ENCODE data around the gene ST3GAL3.
A peak's percentile ranks its signal among the peaks of the same experiment; 100 is the strongest.

Gene ST3GAL3

GRCh38 chr1:43705982-43706597, 1.2 kb upstream of the ST3GAL3 start (continued):
- TF ChIP-seq ZNF292 (tag by site-specific recombination; IDR thresholded peaks at IDR 0.05; ENCODE audit: borderline replicate concordance, low read depth) (no peak), ZNF48 (tag by site-specific recombination; IDR thresholded peaks at IDR 0.05) (no peak), ZFHX2 (tag by site-specific recombination; conservative IDR thresholded peaks at IDR 0.05) (no peak), GFI1B (tag by site-specific recombination; IDR thresholded peaks at IDR 0.05) (no peak), ZNF513 (tag by site-specific recombination; IDR thresholded peaks at IDR 0.05) (no peak), ZNF169 (tag by site-specific recombination; IDR thresholded peaks at IDR 0.05) (no peak), ZNF777 (tag by site-specific recombination; IDR thresholded peaks at IDR 0.05; ENCODE audit: borderline replicate concordance) (no peak), ZBTB48 (tag by site-specific recombination; IDR thresholded peaks at IDR 0.05) (peak; percentile 76; the same call in 1 of the 2 replicates), ZNF155 (tag by site-specific recombination; IDR thresholded peaks at IDR 0.05) (no peak), ZNF843 (tag by site-specific recombination; IDR thresholded peaks at IDR 0.05) (no peak), INSM2 (tag by site-specific recombination; IDR thresholded peaks at IDR 0.05) (no peak), ZSCAN5A (tag by site-specific recombination; IDR thresholded peaks at IDR 0.05) (no peak), ZXDB (tag by site-specific recombination; IDR thresholded peaks at IDR 0.05) (peak; percentile 82)

GRCh38 chr1:43706598-43707189, 642 bp upstream of the ST3GAL3 start:
- ChIA-PET CTCF (interaction anchor here (0.6 to 1.4 kb wide), 6 partner anchors 56 to 385 kb away, joined by 3 to 5 read pairs (median 4); no protein-coding TSS in a partner anchor), POLR2A (interaction anchor here (0.6 to 2.4 kb wide), 3 partner anchors 46 to 241 kb away, joined by 3 to 21 read pairs (median 3); partner anchors contain the start of gene KDM4A)
- H3K36me3 ChIP-seq (ENCODE audit: control insufficient read depth in 2 of 2, insufficient read depth in 1 of 2, low read length in 2 of 2): peaks cover 6 to 56% of the 10 kb centered on the region in 2 experiments; a peak in 2 of 3 replicates
- H3K4me1 ChIP-seq (ENCODE audit: control insufficient read depth, insufficient read depth, low read length): no peaks in the 10 kb centered on the region
- H3K9me3 ChIP-seq (ENCODE audit: control insufficient read depth, insufficient read depth, low read depth, low read length): no peaks in the 10 kb centered on the region
- peak overlapping the region; percentile 68; the same call in 1 of the 2 replicates for H3K27ac ChIP-seq (ENCODE audit: extremely low read depth, low read depth, low read length)
- H3K4me3 ChIP-seq (ENCODE audit: low read depth, low read length): peak overlapping the region; percentile 79
- TF ChIP-seq ZNF830 (tag by site-specific recombination; IDR thresholded peaks at IDR 0.05; ENCODE audit: low read depth): no peak
- TF ChIP-seq ZFHX2 (tag by site-specific recombination; conservative IDR thresholded peaks at IDR 0.05): no peak
- no peak for TF ChIP-seq ZNF518A (tag by site-specific recombination; conservative IDR thresholded peaks at IDR 0.05; ENCODE audit: low read depth)
- peak; percentile 89; the same call in 1 of the 2 replicates for TF ChIP-seq ZNF501 (tag by site-specific recombination; IDR thresholded peaks at IDR 0.05)
- 0 out of 2 replicates have a peak, but pooled peaks have one; percentile 9 for TF ChIP-seq GLIS2 (tag by site-specific recombination; IDR thresholded peaks at IDR 0.05)
- peak; percentile 82; the same call in 1 of the 2 replicates for TF ChIP-seq ZFP37 (tag by site-specific recombination; IDR thresholded peaks at IDR 0.05)
- peak; percentile 5; the same call in 1 of the 2 replicates for TF ChIP-seq PBX3 (CRISPR knock-in tag; IDR thresholded peaks at IDR 0.05)
- no peak; the same call in 1 of the 2 replicates for TF ChIP-seq ZNF2 (tag by site-specific recombination; IDR thresholded peaks at IDR 0.05)
- peak; percentile 55; the same call in 1 of the 2 replicates for TF ChIP-seq ZBTB48 (tag by site-specific recombination; IDR thresholded peaks at IDR 0.05)
- no peak for TF ChIP-seq SCRT2 (tag by site-specific recombination; IDR thresholded peaks at IDR 0.05)
- TF ChIP-seq ZEB2 (tag by site-specific recombination; IDR thresholded peaks at IDR 0.05): no peak; the same call in 1 of the 2 replicates
- TF ChIP-seq KLF16 (tag by site-specific recombination; IDR thresholded peaks at IDR 0.05): 0 out of 2 replicates have a peak, but pooled peaks have one; percentile 45
- peak; percentile 35 for TF ChIP-seq ZNF335 (tag by site-specific recombination; conservative IDR thresholded peaks at IDR 0.05)
- TF ChIP-seq ZNF19 (tag by site-specific recombination; IDR thresholded peaks at IDR 0.05; ENCODE audit: low read depth): no peak
- no peak for TF ChIP-seq ZNF48 (tag by site-specific recombination; IDR thresholded peaks at IDR 0.05)
